Right kidney (tissue), 9 donors: ENCODE data around the gene ATG14.
"Not testable (repeated sequence)": the region's sequence is repeated elsewhere in the genome, so short reads cannot be mapped to it uniquely, and the experiment has no call there.

ENCODE experiments used
- DNase-seq: peaks from one replicate; pipeline ENCODE4 v3.0.0-alpha.2; 2016
- long read RNA-seq, 8 donors: transcript quantifications; one replicate each; lab custom pipeline, GENCODE V29; 2026

ATG14 gene, protein sequence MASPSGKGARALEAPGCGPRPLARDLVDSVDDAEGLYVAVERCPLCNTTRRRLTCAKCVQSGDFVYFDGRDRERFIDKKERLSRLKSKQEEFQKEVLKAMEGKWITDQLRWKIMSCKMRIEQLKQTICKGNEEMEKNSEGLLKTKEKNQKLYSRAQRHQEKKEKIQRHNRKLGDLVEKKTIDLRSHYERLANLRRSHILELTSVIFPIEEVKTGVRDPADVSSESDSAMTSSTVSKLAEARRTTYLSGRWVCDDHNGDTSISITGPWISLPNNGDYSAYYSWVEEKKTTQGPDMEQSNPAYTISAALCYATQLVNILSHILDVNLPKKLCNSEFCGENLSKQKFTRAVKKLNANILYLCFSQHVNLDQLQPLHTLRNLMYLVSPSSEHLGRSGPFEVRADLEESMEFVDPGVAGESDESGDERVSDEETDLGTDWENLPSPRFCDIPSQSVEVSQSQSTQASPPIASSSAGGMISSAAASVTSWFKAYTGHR
- long read RNA-seq, donor 1, full-length matches to known transcripts = 1 of 1 reads
- long read RNA-seq, donor 1, partial matches to known transcripts = 0 of 1 reads
- long read RNA-seq, donor 1, other reads (novel, unspliced or antisense) = 0 of 1 reads
- long read RNA-seq, donor 2, full-length matches to known transcripts = 1 of 1 reads
- long read RNA-seq, donor 2, partial matches to known transcripts = 0 of 1 reads
- long read RNA-seq, donor 2, other reads (novel, unspliced or antisense) = 0 of 1 reads
- long read RNA-seq, donor 3 = 0 reads
- long read RNA-seq, donor 4, full-length matches to known transcripts = 1 of 1 reads
- long read RNA-seq, donor 4, partial matches to known transcripts = 0 of 1 reads
- long read RNA-seq, donor 4, other reads (novel, unspliced or antisense) = 0 of 1 reads
- long read RNA-seq, donor 5, full-length matches to known transcripts = 1 of 1 reads
- long read RNA-seq, donor 5, partial matches to known transcripts = 0 of 1 reads
- long read RNA-seq, donor 5, other reads (novel, unspliced or antisense) = 0 of 1 reads
- long read RNA-seq, donor 6, full-length matches to known transcripts = 2 of 2 reads
- long read RNA-seq, donor 6, partial matches to known transcripts = 0 of 2 reads
- long read RNA-seq, donor 6, other reads (novel, unspliced or antisense) = 0 of 2 reads
- long read RNA-seq, donor 7 = 0 reads
- long read RNA-seq, donor 8, full-length matches to known transcripts = 2 of 2 reads
- long read RNA-seq, donor 8, partial matches to known transcripts = 0 of 2 reads
- long read RNA-seq, donor 8, other reads (novel, unspliced or antisense) = 0 of 2 reads

DNA sequence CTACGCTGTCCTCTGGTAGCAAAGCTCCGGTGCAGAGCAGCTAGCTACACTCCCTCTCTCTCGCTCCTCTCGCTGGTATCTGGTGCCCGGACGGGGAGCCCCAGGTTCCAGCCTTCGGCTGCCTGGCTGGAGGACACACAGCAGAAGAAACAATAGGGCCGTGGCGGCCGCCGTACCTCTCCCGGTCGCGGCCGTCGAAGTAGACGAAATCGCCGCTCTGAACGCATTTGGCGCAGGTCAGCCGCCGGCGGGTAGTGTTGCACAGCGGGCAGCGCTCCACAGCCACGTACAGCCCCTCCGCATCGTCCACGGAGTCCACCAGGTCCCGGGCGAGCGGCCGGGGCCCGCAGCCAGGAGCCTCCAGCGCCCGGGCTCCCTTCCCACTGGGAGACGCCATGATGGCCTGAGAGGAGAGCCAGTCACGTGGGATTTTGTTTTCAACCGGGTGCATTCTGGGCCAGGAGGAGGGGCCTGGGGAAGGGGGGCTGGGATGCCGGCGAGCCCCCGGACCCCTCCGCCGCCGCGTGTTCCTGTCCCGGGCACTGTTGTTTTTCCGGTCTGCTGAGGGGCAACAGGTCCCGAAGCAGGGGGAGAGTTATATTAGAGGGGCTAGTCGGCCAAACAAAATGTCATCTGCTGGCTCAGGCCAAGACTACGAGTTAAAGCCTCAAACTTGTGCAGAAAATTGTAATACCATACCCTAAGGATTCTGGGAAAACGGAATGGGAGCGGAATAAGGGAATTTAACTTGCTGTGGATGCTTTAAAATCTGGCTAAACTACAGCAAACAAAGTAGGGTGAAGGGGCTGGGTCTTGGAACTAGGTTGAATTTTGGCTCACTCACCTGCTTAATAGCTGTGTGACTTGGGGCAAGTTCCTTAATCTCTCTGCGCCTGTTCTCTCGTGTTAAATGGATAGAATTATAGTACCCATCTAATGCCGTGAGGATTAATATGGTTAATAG is at the start of gene ATG14:
Gene ATG14 (minus strand): TSS at position 405 of the 964 bp plus-strand sequence. CDS start 8 bp downstream, at position 397.
- peak; percentile 90 for DNase-seq

DNA sequence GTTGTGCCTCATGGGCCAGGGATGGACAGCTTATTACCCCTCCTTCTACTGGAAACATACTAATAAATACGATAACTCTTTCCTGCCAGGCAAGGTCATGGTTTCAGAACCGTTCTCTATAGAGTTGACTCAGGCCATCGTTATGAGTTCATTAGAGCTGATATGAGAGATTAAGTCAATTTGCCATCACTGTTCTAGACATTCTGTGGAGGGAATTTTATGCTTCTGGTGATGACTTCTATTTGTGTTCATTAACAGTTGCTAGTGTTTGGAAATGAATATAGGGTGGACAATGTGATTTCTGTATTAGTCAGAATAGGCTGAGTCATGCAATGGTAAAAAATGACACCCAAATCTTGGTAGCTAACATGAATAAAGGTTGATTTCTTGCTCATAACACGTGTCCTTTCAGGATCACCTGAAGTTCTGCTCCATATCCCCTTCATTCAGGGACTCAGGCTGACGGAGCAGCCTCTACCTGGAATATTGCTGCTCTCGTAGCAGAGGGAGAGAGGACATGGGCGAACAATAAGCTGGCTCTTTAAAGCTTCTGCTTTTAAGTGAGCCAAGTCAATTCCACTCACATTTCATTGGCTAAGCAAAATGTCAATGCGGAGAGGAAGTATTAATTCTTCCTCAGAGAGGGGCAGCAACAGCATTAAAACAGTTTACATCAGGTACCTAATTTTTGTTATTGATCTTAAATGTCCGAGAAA is 47.3 kb upstream of the ATG14 start:
- no peak for DNase-seq

DNA sequence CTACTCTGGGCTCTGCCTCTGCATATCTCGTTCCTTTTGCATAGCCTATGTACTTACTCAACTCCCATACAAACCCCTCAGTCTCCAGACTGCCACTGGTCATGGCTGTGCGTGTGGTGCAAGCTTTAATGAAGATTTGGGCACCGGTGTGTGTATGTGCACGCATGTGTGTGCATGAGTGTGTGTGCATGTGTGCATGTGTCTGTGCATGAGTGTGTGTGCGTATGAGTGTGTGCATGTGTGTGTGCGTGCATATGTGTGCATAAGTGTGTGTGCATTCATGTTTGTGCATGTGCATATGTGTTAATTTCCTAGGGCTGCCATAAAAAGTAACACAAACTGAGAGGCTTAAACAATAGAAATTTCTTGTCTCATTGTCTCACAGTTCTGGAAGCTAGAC is 45.9 kb upstream of the ATG14 start:
- DNase-seq = no peak

DNA sequence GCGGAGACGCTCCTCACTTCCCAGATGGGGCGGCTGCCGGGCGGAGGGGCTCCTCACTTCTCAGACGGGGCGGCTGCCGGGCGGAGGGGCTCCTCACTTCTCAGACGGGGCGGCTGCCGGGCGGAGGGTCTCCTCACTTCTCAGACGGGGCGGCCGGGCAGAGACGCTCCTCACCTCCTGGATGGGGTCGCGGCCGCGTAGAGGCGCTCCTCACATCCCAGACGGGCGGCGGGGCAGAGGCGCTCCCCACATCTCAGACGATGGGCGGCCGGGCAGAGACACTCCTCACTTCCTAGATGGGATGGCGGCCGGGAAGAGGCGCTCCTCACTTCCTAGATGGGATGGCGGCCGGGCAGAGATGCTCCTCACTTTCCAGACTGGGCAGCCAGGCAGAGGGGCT is 44.8 kb upstream of the ATG14 start:
- not testable (repeated sequence) for DNase-seq

DNA sequence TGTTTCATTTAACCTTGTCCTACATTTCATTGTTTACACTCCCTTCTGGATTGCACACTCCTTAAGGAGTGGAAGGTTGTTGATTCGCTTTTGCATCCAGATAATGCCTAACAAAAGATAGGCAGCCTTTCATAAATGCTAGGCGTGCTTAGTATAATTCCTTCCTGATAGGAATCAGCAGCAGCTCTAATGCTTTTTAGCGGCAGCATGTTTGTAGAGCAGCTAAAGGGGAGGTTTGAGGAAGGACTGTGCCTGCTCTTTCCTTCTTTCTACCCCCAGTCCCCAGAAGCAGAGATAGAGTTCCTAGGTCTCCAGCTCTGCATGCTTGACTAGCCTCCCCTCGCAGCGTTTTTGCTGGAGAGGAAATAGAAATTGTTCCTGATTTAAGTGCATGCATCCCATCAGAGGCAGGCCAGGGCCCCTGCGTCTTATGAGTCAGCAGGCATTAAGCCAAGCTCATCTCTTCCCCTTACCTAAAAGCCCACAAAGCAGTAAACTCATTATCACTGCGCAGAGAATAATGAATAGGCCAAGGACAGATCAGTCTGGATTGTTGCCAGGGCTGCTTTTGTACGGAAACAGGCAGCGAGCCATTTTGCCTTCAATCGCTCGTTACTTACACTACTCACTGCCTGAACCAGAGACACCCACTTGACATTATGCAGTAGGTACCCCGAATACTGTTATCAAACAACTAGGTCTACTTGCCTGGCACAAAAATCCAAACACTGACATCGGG is 42.8 kb upstream of the ATG14 start:
- no peak for DNase-seq

DNA sequence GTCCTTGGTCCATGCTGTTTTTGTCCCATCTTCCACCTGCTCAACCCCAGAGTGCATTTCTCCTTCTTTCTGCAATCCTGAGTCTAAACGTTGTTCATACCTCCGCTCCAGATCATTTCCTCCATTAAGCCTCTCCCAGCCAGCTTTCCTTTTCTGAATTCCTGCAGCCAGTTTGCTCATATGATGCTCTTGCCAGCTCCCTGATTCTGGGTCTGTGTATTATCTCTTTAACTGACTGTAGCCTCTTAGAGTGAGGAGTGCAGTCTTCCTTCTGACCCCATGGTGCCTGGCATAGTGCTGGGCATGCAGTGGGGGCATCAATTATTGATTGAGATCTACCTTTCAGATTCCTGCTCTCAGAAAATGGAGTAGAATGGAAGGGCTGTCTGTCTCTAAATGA is 40.3 kb upstream of the ATG14 start:
- DNase-seq = no peak

DNA sequence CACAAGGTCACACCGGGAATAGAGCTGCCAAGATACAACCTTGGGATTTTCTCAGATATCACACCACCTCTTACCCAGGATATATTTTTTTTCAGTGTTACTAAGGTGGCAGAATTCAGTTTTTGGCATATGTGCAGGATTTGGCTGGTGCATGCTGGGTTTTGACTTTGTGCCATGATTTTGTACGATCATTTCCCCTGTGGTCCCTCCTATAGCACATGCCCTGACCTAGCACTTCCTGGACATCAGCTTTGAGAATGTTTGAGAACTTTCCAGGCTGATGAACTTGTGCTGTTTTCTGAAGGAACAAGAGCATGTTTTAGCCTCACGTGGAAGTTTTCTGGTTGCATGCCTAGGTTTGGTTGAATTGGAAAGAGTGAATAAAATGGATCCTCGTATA is 39.8 kb upstream of the ATG14 start:
- DNase-seq = no peak

DNA sequence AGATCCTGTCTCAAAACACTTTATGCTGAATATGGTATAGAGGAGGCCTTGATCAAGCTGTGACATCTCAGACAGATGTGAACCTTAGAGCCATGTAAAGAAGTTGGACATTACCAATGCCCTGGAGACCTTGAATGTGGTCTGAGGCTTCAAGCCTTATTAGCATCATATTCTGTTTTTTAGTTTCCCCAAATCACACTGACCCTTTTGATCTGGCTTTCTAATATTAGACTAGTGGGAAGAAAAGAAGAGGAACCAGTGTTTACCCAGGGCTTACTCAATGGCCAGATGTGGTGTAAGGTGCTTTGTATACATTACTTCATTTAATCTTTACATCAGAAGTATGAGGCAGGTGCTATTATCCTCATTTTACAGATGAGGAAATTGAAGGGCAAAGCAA is 39.4 kb upstream of the ATG14 start:
- DNase-seq = no peak

DNA sequence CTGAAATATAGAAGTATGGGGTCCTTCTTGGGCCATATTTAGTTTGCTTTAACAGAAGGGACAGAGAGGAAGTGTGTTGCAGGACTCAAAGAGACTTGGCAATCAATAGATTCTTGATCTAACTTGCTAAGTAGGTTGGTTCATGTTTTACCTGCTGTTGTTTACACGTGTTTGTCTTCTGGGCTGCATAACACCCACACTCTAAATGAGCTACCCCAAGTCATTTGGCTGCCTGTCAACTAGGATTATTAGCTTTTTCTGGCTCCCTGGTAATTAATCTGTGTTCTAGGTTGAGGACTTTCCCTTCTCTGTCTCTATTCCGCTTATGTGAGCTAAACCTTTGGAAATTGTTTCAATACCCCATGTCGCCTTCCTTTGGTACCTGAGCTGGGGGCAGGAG is 38.9 kb upstream of the ATG14 start:
- no peak for DNase-seq

DNA sequence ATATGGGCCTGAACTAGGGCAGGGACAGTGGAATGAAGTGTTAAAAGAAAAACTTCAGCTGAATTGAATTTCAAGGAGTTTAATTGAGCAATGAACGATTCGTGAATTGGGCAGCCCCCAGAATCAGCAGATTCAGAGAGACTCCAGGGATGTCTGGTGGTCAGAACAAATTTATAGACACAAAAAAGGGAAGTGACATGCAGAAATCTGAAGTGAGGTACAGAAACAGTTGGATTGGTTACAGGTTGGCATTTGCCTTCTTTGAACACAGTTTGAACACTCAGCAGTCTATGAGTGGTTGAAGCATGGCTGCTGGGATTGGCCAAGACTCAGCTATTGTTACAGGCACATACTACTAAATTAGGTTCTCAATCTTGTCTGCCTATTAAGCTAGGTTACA is 38.5 kb upstream of the ATG14 start:
- no peak for DNase-seq

DNA sequence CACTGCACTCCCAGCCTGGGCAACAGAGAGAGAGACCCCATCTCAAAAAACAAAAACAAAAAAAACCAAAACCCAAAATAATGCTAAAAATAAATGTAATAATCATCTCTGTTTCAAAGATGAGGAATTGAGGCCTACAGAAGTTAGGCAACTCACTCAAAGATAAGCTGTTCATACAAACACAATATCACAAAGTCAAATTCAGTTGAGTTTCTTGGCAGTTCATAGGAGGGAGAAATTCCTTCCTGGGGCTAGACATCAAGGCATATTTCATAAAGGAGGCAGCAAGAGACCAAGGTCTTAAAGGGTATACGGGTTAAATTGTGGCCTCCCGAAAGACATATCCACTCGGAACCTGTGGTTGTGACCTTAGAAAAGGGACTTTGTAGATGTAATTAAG is 37.5 kb upstream of the ATG14 start:
- no peak for DNase-seq

DNA sequence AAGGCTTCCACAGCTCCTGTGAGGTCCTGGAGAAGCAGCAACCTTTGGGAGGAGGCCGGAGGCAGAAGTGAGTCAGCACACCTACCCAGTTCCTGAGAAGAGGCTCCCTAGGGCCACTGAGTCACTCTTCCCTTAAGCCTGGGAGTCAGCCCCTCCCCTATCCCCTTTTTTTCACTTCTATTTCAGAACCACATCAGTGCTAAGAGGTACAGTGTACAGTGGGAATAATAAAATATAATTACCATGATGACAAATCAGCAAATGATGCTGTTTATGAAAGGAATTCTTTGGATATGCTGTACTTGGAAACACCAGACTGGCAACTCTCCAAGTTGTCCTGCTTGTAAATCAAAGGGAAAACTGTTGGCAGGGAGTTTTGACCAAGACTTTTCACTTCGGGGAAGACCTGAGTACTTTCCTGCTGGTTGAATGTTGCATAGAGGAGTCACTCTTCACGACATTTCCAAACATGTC is 36.5 kb upstream of the ATG14 start:
- no peak for DNase-seq

DNA sequence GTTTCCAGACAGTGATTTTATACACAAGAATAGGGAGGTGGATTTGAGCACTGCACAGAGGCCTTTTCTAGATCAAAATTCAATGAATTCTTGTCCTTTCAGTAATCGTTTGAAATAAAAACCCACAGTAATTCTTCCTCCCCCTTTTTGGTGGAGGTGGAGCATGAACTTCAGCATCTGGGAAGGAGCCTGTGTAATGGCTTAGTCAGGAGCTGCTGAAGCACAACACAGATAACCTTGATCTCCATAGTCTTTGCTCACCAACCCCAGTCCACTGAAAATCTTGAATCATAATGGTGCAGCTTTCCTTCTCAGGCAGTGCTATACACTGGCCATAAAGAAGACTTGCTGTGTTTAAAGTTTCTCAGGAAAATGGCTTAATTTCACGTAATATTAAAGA is 35.2 kb upstream of the ATG14 start:
- no peak for DNase-seq

DNA sequence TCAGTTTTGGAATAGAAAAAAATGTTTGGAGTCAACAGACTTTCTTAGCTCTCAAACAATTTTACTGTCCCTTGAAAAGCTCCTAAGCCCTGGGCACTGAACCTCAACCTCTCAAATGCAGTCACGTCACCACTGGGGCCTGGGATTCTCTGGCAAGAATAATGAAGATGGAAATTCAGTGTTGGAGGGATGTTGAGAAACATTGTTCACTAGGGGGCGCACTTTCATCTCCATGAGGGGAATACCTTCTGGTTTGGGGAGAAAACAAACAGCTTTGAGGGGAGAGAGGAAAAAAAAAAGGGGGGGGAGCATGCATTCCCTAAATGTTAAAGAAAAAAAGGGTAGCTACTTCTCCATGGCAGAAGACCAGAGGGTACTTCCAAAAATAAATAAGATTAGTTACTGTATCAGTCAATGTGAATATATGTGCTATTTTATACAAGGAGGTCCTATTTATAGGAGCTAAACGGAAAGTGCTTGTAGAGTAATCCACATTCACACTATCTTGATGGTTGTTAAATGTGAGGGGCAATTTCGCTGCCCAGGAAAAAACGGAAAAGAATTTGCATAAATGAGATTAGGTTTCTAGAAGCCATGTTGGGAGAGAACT is 34.6 kb upstream of the ATG14 start:
- peak; percentile 51 for DNase-seq

DNA sequence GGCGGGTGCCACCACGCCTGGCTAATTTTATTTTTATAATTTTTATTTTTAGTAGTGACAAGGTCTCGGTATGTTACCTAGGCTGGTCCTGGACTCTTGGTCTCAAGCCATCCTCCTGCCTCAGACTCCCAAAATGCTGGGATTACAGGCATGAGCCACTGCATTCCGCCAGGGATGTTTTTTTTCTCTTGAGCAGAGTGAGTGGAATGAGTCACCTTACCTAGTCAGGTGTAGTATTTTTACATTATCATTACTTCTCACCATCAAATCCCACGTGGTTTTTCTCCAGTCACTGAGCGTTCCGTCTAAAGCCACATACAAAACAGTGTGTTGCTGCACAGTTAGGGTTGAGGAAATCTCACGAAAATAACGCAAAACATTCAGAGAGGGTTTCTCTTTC is 29.7 kb upstream of the ATG14 start:
- no peak for DNase-seq

DNA sequence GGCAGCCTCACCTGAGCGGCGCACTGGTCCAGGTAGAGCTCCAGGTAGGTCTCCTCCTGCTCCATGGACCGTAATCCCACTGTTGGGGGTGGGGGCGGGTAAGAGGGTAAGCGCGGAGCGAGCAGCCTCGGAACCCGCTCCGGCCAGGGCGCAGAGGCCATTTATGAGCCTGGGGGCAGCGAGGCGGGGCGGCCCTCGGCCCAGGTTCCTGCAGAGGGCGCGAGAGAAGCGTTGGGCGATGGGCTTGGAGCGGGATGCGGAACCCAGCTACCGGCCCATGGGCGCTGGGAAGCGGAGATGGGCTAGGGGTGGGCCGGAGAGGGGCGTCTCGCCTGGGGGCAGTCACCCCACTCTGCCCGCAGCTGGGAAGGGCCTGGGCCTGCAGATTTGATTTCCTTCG is 28.8 kb upstream of the ATG14 start, which contains the start of gene TBPL2:
Gene TBPL2 (minus strand): TSS at position 232 of the 400 bp plus-strand sequence. CDS start 167 bp downstream, at position 65.
- DNase-seq = no peak

DNA sequence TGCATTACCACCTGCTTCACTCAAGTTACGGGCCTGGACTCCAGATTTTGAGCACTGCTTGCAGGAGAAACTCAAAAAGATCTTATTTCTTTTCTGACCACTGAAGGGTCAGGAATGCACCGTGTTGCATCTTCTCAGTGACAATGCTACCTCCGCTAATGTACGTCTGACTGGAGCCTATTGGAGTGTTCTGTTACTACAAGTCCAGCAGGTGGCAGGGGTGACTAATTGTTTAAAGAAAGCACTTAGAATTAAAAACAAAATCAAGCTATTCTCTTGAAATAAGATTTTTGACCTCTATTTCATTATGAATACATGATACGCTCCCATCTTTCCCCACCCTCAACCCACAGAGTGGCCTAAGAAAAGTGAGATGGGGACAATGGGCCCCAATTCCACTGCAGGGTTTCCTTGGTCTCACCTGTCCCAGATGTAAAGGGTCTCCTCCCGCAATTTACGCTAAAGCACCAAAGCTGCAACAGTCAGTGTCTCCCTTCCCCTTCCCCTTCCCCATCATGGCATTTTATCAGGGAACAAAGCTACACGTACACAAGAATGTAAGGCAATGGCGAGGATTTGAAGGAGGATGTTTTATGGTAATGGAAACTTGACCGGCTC is 26.5 kb upstream of the ATG14 start:
- DNase-seq = peak; percentile 24

DNA sequence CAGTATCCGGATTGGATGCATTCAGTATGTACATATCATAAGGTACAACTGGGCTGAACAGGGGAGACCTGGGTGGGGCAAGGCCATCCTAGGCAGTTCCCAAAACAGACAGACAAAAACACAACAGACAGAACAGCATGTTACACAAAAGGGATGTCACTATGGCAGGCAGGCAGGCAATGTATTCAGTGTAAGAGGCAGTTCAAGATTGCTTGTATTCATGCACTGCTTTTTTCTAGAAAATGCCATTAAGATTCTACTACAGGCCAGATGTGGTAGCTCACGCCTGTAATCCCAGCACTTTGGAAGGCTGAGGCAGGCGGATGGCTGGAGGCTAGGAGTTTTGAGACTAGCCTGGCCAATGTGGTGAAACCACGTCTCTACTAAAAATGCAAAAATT is 25.3 kb upstream of the ATG14 start:
- DNase-seq = no peak

DNA sequence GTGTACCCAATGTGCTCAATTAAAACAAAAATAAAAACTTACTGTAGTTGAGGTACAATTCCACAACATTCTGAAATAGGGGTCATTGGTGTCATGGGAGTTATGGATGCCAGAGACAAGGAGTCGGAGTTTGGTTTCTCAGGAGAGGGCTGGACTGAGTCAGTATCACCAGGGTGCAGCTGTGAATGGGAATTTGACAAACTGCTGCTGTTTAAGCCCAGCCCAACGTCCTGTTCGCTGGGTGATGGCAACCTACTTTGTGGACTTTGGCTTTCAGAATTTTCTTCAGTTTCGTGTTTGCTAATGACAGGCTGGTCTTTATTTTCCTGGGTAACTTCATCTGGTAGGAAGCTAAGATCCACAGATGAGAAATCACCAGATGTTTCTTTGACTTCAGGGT is 24.9 kb upstream of the ATG14 start:
- DNase-seq = no peak
